GM19467 (cell line): ENCODE data around the gene CAB39L.

ENCODE experiments used
- ATAC-seq: cut with Tn5 transposase; IDR thresholded peaks from one replicate; pipeline ENCODE4 v1.9.1; 2021; ENCODE audit warnings: mild to moderate bottlenecking, moderate library complexity; ENCODE audit not compliant: unreplicated experiment

CAB39L gene

DNA sequence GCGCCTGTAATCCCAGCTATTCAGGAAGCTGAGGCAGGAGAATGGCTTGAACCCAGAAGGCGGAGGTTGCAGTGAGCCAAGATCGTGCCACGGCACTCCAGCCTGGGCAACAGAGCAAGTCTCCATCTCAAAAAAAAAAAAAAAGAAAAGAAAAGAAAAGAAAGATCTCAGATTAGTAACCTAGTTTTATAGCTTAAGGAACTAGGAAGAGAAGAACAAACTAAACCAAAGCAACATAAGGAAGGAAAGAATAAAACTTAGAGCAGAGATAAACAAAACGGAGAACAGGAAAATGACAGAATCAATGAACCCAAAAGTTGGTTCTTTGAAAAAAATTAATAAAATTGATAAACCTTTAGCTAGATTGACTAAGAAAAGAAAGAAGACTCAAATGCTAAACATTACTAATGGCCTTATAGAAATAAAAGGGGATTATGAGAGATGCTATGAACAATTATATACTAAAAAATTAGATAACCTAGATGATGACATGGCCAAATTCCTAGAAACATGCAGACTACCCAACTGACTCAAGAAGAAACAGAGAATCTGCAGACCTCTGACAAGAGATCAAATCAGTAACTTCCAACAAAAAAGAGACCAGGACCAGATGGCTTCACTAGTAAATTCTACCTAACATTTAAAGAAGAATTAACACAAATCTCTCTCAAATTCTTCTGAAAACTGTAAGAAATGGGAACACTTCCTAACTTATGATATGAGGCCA, 127.9 kb downstream of the CAB39L start:
- ATAC-seq, result no peak

DNA sequence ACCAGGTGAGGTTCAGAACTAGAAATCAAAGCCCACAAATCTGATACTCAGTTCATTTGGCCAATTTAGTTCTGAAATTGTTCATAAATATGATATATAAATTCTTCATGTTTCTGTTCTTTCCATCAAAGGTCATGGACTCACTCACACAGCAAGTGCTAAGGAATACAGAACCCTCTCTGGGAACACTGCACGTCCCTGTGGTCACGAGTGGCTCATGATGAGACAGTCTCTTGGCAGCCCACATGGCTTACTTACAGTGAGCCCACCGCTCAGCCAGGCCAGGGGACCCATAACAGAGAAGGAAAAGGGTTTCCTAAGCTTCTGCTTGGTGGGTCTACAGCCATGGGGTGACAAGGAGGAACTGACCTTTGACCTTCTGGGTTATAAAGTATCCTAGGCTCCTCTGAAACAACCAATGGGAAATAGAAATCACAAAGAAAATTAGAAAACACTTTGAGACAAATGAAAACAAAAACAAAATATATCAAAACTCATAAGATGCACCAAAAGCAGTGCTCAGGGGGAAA, 128.8 kb downstream of the CAB39L start:
- ATAC-seq, result no peak

DNA sequence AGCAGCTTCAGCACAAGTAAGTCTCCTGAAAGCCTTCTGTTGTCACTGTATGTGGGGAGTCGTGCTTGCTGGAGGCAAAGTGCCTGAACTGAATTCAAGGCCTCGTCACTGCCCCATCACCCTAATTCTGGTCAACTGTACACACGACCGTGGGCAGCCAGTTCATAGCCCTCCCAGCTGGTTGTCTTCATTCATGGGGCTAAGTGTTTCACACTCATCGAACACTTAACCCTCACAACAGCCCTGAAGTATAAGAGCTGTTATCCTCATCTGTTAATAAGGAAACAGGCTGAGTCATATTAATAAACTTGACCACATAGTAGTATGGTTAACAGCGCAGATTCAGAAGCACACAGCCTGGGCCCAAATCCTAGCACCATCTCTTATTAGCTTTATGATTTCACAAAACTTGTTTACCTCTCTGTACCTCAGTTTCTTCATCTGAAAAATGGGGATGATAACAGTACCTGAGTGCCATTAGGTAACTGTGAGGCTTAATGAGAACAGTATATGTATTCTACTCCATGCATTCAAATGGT, 129.5 kb downstream of the CAB39L start:
- ATAC-seq, result no peak

DNA sequence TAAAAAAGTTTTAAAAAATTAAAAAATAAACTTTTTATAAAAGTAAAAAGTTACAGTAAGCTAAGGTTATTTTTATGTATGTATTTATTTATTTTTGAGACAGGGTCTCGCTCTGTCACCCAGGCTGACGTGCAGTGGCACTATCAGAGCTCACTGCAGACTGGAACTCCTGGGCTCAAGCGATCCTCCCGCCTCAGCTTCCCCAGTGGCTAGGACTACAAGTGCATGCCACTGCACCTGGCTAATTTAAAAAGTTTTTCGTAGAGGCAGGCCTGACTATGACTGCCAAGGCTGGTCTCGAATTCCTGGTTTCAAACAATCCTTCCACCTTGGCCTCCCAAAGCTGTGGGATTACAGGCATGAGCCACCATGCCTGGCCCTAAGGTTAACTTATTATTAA, 132.0 kb downstream of the CAB39L start:
- ATAC-seq, result no peak

DNA sequence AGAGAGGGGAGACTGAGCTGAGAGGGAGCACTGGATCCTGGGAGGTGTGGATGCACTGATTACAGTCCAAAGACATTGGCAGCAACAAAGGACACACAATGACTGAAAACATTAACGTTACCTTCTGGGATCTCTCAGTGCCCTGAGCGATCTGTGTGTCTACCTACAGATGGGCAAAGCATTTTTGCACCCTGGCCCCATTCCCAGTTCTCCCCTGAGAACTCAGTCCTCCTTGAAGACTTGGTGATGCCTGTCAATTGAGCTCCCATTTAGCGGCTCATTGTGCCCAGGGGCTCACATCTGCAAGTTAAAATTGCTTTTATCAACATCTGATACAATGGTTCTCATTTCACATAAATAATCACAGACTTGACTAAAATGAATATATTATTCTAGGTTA, 133.6 kb downstream of the CAB39L start:
- ATAC-seq, result no peak

DNA sequence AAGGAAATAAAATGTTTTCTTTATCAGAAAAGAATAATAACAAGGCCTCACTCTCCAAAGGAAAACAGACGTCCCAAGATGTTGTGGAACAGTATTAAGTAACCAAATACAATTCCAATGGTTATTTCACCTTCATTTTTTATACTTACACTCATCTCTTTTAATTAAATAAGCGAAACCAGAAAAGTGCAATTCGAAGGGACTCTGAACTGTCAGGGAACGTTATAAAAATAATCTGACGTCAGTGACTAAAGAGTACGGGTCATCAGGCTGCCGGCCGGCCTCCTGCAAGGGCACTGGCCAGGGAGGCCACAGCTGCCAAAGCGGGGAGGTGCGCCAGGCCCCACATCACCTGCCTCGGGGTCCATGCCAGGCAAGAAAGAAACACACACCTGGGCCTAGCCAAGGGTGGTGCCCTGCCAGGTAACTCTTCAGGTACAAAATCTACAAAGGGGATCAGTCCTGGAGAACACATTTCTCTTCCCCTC, 134.9 kb downstream of the CAB39L start:
- ATAC-seq, result no peak

DNA sequence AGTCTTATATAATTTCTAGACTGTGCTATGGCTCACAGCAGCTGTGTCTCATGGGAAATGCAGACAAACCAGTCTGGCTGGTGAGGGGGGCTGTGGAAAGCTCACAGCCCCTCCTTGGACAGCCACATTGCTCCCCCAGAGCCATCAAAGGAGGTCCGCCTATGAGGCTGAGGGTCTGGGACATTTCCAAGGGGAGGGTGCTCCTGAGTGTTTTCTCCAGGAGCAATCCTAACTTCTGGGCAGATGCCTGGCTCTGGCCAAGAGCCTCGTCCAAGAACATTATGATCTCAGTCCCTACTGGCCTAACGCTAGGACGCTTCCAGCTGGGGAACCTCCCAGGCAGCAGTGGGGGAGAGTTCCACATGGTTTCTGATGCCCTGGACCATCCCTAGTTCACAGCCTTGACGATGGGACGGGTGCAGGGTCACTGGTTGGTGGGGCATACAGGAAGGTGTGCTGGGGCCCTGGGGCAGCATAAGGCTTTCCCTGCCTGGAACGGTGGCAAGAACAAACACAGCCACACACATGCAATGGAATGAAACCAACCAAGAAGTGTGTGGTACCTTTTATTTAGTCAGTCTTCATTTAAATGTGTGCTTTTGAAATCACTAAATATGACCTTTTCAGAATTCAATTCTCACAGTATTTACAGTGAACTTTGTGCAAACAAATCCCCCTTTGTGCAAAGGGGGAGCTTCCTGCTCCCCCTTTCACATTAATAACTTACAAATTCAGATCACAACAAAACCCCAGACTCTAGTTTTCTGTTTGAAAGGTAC, 135.6 kb downstream of the CAB39L start:
- no peak for ATAC-seq

DNA sequence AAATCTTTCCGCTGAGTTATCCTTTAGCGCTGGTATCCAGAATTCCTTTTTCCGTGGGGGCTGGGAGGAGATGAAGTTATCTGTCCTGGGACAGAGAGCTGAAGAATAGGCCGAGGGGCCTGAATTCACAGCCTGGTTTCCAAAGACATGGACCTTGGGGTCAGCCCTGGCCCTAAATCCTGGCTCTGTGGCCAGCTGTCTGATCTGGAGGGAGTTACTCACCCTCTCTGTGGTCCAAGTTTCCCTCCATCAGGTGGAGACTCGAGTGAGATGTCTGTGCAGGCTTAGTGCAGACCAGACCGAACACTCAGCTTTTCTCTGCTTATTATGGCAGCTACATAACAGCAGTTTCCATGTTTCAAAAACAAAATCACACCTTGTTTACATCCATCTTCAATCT, 136.5 kb downstream of the CAB39L start:
- ATAC-seq, result no peak

DNA sequence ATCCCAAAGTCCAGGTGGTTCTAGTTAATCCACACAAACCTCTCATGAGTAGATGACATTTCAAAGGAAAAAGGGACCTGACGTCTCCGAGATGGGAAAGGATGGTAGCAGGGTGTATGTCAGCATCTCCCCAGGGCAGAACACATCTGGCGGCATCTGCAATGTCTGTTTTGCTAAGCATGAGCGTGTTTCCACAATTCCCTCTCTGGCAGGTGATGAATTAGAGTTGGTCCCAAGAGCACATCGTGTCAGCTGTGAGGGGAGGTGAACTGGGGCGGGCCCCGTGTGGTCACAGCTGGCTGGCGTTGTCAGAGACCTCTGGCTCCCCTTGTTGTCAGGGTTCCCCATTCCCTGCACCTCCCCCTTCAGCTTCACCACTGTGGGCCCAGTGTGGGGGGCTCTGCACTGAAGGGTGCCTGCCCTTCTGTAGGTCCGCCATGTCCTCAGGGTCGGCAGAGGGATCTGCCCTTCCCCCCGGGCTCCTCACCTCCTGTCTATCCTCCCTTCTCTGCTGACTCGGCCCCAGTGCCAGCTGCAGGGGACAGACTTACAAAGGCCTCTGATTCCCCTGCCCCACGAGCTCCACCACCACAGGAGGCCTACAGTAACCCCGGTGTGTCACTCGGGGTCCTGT, 138.0 kb downstream of the CAB39L start:
- no peak for ATAC-seq

DNA sequence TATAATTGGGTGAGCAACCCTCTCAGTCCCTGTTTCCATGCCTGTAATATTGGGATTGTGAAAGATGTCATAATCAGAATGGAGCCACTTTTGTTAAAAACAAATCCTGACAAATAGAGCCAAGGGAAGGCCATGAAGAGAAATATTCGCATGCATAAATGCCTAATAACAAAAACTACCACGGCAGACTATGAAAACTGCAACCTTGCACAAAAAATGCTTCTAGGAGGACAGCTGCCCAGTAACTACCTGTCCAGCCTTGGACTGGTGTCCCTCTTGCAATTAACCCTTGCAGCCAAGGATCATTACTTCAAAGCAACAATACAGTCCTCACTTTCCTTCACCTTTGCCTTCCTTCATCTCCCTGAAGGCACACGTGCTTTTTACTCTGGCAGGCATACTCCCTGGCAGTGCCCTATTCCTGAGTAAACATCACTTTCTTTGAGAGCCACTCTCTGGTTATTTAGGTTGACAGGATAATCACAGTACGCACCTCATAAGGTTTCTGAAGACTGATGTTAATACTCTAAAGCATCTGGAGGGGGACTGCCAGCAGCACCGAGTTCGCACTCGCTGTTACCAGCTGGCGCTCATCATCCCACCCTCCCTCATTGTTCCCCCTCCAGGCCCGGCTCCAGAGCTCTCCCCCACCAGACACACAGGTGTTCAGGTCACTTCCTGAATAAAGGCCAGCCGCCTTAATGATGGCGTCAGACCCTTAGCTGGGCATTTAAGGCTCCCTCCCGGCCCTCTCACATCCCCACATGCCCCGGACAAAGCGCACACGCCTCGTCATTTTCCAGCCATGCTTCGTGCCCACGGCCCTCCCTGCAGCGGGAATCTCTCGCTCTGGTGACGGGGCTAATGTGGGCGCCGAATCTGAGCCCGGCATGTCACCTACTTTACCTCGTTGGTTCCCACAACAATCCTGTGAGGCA, 138.8 kb downstream of the CAB39L start:
- ATAC-seq, result no peak

DNA sequence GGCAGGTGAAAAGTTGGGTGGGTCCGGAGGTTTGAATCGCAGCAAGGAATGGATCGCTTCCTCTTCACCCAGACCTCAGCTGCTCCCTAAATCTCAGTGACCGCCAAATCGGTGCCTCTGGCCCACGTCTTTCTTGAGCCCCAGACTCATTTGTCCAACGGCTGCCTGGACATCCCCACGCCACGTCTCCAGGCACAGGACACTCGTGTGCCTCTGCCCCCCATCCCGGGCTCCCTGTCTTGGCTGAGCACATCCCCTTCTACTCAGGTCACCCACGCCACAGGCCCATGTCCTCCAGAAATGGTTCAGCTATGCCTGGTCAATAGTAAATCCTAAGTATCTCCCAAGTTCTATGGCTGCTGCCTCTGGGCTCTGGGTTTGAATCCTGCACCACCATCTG, 139.5 kb downstream of the CAB39L start:
- no peak for ATAC-seq

DNA sequence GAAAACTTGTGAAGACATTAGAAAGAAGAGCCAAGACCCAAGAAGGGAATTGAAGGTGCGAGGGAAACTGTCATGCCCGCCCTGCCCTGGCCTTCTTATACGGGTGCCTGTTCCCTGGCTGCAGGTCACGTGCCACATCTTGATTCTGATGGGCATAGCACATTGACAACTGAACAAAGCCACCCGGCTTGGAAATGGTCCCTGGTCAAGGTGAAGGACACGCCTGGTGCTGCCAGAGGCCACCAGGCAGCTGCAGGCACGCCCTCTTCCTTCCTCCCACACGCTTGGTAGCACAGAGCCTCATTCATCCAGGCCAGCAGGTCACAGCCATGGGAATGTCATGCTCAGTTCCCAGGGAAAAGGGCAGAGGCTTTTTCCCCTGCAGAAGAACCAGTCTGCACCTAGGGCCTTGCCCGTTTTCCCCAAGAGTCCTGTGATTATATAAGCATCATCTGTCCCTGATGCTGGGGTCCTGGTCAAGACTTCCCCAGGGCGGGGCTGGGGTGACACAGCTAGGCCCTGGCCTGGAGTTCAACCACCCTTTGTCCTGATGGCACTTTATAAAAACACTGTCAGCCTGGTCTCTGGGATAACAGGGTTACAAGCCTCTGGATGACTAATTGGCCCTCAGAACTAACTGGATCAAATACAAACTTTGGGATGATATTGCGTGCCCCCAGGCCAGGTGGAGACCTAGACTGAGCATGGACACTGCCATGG, 140.2 kb downstream of the CAB39L start:
- no peak for ATAC-seq

DNA sequence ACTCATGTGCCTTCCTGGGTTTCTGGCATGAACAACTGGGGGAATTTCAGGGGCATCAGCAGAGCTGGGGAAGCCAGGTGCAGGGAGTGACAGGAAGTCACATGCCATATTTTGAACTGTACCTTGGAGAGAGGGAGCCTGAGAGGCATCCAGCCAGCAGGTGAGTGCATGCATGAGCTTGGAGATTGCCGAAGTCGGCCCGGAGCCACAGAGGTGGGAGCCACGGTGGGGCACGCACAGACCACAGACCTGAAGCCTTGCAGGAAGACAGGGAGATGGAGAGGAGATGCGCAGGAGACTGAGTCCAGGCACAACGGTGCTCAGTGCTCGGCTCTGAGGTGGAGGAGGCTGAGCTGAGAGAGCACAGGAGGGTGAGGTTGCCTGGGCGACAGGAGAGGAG, 141.0 kb downstream of the CAB39L start:
- no peak for ATAC-seq

DNA sequence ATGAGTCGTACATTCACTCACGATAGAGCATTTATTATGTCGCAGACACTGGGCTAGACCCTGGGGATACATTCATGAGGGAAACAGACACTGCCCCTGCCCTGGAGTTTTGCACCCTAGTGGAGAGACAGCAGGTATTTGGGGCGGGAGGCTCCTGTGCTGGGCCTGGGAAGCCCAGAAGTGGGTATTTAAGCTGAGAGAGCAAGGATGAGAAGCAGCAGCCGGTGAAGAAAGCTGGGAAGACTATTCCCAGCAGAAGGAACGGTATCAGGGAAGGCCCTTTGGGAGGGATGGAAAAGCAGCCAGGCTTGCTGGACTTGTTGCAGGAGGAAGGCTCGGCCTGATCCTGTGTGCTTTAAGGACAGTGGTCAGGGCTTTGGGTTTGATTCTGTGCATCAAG, 141.6 kb downstream of the CAB39L start:
- no peak for ATAC-seq

DNA sequence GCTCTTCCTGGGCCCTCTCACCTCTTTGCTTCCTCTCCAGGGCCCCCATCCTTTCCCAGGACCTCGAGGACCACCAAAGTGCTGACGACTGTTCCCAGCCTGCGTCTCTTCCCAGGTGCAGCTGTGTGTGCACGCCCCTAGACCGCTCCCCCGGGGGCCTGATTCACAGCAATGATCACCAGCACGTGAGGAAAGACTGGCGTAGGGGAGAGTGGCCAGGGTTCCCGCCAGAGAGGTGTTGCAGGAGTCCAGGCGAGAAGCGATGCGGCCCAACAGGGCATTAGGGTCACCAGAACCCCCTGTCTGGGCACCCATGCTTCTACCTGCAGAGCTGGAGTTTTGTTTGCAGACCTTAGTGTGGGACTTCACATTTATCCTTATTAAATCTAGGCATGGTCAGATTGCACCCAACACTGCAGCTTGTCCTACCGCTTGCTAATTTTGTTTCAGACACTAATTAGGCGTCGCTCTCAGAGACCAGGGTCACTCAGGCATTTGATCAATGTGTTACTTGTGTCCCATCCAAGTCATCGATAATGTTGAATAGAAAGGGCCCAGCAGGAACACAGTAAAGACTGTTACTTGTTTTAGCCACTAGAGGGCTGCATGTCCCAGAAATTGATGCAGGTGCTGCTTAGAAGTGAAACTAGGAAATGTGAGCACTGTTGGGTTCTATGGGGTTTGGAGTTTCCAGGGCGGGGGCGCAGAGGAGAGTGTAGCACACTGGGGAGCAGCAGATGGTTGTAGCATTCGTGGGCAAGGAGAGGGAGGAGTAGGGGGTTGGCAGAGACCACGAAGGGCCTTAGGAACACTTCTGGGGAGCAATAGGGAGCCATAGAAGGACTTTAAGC, 142.9 kb downstream of the CAB39L start:
- ATAC-seq, result peak; percentile 84

DNA sequence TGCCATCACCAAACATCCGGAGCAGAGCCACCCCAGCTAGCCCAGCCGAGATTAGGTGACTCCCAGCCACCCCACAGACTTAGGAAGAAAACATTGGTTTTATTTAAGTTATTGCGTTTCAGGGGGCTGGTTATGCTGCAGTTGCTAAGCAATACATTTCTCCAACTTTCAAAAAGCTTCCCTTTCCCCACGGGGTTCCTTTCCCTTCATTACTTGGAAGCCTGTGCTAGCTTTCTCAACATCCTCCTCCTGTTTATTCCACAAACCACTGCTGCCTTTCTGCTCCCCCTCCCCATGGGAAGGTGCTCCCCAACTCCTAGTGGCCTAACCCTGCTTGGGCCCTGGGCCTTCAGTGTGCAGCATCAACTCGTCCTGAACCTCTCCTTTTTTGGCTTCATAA, 143.6 kb downstream of the CAB39L start:
- ATAC-seq, result no peak

DNA sequence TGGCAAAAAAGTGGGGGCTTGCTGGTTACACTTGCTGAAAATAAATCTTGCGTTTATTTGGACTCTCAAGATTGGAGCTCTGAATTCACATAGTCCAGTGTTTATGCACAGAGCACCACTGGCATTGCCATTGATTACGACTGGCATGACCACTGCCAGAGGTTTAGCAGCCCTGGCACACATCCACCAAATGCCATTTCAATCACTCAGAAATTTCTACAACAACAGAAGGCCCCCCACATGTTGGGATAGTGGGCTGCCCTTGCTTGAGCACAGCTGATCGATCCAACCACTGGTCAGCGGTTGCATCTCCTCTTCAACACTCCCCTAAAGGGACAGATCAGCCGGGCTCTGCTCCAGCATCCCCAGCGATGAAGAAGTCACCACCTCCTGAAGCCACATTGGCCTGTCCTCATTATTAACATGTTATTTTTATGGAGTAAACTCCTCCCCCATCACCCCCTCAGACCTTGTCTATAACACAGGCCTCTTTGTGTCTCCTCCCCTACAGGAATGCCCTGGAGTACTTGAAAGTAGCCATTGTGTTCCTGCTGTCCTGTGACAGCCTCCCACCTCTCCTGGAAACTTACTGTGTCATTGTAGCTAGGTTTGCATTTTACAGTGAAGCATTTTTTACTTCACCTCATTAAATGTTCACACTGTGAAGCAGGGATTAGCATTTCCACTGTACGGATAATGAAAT, 144.8 kb downstream of the CAB39L start:
- ATAC-seq, result no peak

DNA sequence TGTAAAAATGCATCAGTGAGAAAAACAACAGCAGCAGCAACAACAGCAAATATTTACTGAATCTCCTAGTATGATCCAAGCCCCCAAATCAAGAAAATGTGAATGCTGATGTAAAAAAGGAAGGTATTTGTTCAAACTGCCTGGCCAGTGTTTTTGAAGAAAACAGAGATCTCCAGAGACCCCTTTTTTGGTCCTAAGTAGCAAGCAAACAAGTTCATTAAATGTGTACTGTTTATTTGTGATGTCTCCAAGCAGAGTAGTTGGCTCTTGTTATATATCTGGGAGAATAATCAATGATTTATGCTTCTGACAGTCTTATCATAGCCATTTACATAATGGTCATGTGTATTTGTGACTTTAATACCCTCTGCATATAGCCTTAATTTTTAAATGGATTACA, 145.4 kb downstream of the CAB39L start:
- ATAC-seq, result no peak
